GM10248 (cell line): ENCODE results near the gene PFKFB2.

ENCODE experiments used
- CTCF ChIA-PET: fragments of 300-600 bp; sonication (Branson Sonifier 250); formaldehyde crosslinking; extraction: SDS; loops from one replicate; lab custom pipeline; 2021; ENCODE audit warnings: antibody characterized with exemption; lab: Yijun Ruan, JAX
- POLR2A ChIA-PET: fragments of 350-650 bp; sonication (Branson Sonifier 250); formaldehyde crosslinking; extraction: SDS; loops from one replicate; lab custom pipeline; 2020; ENCODE audit warnings: antibody characterized with exemption; lab: Yijun Ruan, JAX
- DNase-seq: peaks from one replicate; pipeline ENCODE4 v3.0.0; 2012; ENCODE audit errors: extremely low spot score
- CTCF ChIP-seq: IDR thresholded peaks from 2 replicates; pipeline ENCODE4 v1.5.1; 2012; ENCODE audit warnings: mild to moderate bottlenecking, low read depth; ENCODE audit errors: extremely low read depth, missing control alignments, control extremely low read depth

Gene PFKFB2

DNA sequence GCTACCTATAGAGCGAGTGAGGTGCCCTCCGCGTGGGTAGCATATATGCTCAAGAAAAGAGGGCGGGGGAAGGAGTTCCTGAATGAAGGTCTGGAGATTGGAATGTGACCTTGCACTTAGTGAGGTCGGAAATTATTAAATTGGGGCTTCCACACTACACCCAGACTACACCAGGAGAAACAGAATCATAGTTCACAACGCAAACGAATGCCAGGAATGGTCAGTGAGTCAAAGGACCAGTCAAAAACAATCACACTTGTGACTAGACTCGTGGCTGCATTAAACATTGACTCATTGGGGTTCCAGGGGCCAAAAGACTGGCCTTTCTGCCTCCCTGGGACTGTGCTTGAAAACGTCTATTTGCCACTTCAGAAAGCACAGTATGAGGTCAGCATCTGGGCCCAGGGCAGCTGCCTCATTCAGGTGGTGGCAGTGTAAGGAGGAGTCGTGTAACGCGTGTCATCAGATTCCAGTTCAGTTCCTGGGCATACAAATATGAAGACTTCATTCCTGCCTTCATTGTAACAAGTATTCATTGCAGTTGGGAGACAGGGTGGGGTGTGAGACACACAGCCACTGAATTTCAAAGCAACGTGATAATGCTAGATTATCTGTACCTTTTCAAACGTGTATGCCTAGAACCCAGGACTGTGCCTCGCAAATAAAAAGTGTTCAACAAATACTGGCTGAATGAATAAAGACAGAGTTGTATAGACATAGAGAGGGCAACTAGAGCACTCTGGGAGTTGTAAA is 1.7 kb upstream of the PFKFB2 start, which contains the start of gene YOD1:
YOD1 (minus strand) TSS at position 18 of the 753 bp plus-strand sequence. CDS start 178 bp downstream, outside the sequence.
- TF ChIP-seq CTCF, result no peak
- no peak for DNase-seq
- POLR2A ChIA-PET, result no interaction called here
- CTCF ChIA-PET, result no interaction called here

GRCh38 chr1:207054491-207054890 is 1.4 kb downstream of the PFKFB2 start:
- TF ChIP-seq CTCF, result no peak
- CTCF ChIA-PET, result interaction anchor here (1.2 to 3.2 kb wide), 5 partner anchors 13 to 30 kb away, joined by 3 to 12 read pairs (median 4); no protein-coding TSS in a partner anchor
- no peak for DNase-seq
- POLR2A ChIA-PET, result no interaction called here

DNA sequence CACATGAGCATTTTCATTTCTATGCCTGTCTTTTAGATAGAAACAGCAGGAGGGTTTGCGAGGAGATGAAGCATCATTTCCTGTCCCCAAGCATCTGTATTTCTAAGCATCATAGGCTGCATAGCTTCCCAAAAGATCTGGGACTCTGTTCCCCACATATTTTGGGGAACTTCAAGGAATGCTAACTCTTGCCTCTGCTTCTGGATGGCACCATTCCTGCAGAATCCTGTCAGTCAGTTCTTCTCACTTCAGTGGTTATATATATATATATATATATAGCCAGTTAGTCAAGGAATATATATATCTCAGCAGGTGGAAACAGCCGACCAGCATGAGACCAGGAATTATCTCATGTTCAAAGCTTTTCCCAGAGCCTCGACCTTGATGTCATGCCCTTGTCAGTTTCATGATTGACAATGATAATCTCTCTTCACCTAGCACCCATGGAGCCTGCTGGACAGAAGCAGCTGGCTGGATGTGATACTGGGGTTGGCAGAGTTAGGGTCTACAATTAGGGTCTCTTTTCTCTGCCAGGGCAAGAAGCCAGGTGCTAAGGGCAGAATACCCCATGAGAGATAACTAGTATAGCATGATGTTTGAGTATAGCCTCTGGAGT is 2.4 kb downstream of the PFKFB2 start:
- POLR2A ChIA-PET, result no interaction called here
- CTCF ChIA-PET, result interaction anchor here (1.0 to 3.2 kb wide), 8 partner anchors 12 to 29 kb away, joined by 3 to 12 read pairs (median 4); partner anchors contain the start of gene C1orf116
- no peak for DNase-seq
- no peak for TF ChIP-seq CTCF

DNA sequence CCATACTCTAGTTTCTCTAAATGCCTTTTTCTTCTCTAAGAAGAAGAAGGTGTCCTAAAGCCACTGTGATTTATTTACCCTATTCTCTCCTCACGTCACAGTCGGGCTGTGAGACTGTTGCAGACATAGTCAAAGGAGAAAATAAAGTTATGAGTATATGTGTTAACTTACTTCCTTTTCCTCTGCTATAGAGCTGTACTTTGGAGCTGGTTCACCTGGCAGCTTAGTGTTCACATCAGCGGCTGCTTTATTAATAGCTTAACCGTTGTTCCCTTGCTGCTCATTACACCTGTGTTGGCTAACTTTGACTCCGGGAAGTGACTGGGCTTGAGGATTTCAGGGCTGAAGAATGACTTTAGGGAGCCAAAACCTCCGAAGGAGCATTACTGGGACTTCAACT is 3.6 kb downstream of the PFKFB2 start:
- POLR2A ChIA-PET, result no interaction called here
- no peak for TF ChIP-seq CTCF
- CTCF ChIA-PET, result interaction anchor here (1.0 to 3.2 kb wide), 4 partner anchors 17 to 24 kb away, joined by 3 to 12 read pairs (median 8); partner anchors contain the start of gene C1orf116
- DNase-seq, result no peak

DNA sequence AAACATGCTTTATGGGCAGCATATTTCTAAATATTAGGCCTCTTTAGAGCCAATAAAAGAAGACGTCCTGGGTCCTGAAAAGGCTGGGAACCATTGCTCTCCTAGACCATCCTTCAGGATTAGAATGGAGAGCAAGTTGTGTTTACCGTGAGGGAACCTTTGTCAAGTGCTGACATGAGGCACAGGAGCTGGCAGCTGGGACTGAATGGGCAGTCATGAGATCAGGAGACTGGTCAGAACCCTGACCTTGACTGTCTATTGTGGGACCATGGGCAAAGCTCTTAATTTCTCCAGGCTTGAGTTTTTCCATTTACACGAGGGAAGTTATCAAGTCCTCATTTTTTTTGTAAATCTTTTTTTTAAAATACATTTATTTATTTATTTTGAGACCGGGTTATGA is 5.2 kb downstream of the PFKFB2 start:
- no peak for DNase-seq
- no peak for TF ChIP-seq CTCF
- ChIA-PET CTCF (interaction anchor here (1.2 to 2.9 kb wide), 3 partner anchors 9 to 21 kb away, joined by 3 to 13 read pairs (median 11); no protein-coding TSS in a partner anchor), POLR2A (no interaction called here)
